ENCODE measurements around the gene FAM43B. TPM values are rescaled to one million over a fixed set of nuclear protein-coding genes. Genes with fewer than 3 reads are reported as not detected.

Gene FAM43B
- total RNA-seq, 1 donor from 2014 or later, result 1.9 TPM

GRCh38 chr1:20588634-20589225, 36.4 kb downstream of the FAM43B start, which contains the start of gene CDA:
CDA (plus strand) TSS chr1:20589097; CDS start chr1:20589130, 33 bp downstream.
- peak within 1 kb of the TSS; percentile 58 for H3K4me3 ChIP-seq
- DNase-seq, result peak; percentile 25
- H3K4me1 ChIP-seq, result peaks cover 18% of the 10 kb centered on the region
- H3K27me3 ChIP-seq (ENCODE audit: low read depth), result peaks cover 76% of the 10 kb centered on the region
- no peak for TF ChIP-seq CTCF (IDR thresholded peaks at IDR 0.05; ENCODE audit: borderline replicate concordance)
- H3K36me3 ChIP-seq, result no peaks in the 10 kb centered on the region
- H3K9me3 ChIP-seq (replicated peaks), result no peaks in the 10 kb centered on the region
- intact Hi-C loops (cut with micrococcal nuclease), result no loop called here
- peak within 1 kb of the TSS; percentile 79 for H3K27ac ChIP-seq (replicated peaks)

- Histone ChIP-seq H3K36me3 (no peaks in the 10 kb centered on the region), H3K9me3 (replicated peaks) (no peaks in the 10 kb centered on the region), H3K4me1 (peaks cover 18% of the 10 kb centered on the region), H3K27me3 (ENCODE audit: low read depth) (peaks cover 76% of the 10 kb centered on the region), H3K27ac (replicated peaks) (peak overlapping the region; percentile 79), H3K4me3 (peak overlapping the region; percentile 58)
- peak; percentile 62 for DNase-seq
- no peak for TF ChIP-seq CTCF (IDR thresholded peaks at IDR 0.05; ENCODE audit: borderline replicate concordance)
- intact Hi-C loops (cut with micrococcal nuclease), result no loop called here
Measured at GRCh38 chr1:20589331-20590278, 37.2 kb downstream of the FAM43B start.

GRCh38 chr1:20590306-20590777, 38.0 kb downstream of the FAM43B start:
- DNase-seq, result no peak
- intact Hi-C loops (cut with micrococcal nuclease), result no loop called here

GRCh38 chr1:20593756-20594155, 41.4 kb downstream of the FAM43B start:
- Histone ChIP-seq H3K27me3 (ENCODE audit: low read depth) (peaks cover 52% of the 10 kb centered on the region), H3K27ac (replicated peaks) (no peak overlapping the region), H3K36me3 (no peaks in the 10 kb centered on the region), H3K4me1 (peaks cover 14% of the 10 kb centered on the region), H3K4me3 (no peak overlapping the region), H3K9me3 (replicated peaks) (no peaks in the 10 kb centered on the region)
- intact Hi-C loops (cut with micrococcal nuclease), result no loop called here
- DNase-seq, result no peak
- TF ChIP-seq CTCF (IDR thresholded peaks at IDR 0.05; ENCODE audit: borderline replicate concordance), result no peak

More at GRCh38 chr1:20590306-20590777, 38.0 kb downstream of the FAM43B start:
- TF ChIP-seq CTCF (IDR thresholded peaks at IDR 0.05; ENCODE audit: borderline replicate concordance), result no peak
- H3K4me3 ChIP-seq, result peak overlapping the region; percentile 58
- H3K36me3 ChIP-seq, result no peaks in the 10 kb centered on the region
- peak overlapping the region; percentile 79 for H3K27ac ChIP-seq (replicated peaks)
- no peaks in the 10 kb centered on the region for H3K9me3 ChIP-seq (replicated peaks)
- H3K4me1 ChIP-seq, result peaks cover 18% of the 10 kb centered on the region
- peaks cover 69% of the 10 kb centered on the region for H3K27me3 ChIP-seq (ENCODE audit: low read depth)

- intact Hi-C loops (cut with micrococcal nuclease), result no loop called here
- no peak overlapping the region for H3K4me3 ChIP-seq
- no peaks in the 10 kb centered on the region for H3K9me3 ChIP-seq (replicated peaks)
- TF ChIP-seq CTCF (IDR thresholded peaks at IDR 0.05; ENCODE audit: borderline replicate concordance), result no peak
- H3K27me3 ChIP-seq (ENCODE audit: low read depth), result peaks cover 42% of the 10 kb centered on the region
- no peaks in the 10 kb centered on the region for H3K36me3 ChIP-seq
- no peak for DNase-seq
- peaks cover 6% of the 10 kb centered on the region for H3K4me1 ChIP-seq
- no peak overlapping the region for H3K27ac ChIP-seq (replicated peaks)
Measured at GRCh38 chr1:20594746-20595145, 42.4 kb downstream of the FAM43B start.
